K562 (cell line): ENCODE data around the gene RPL15.

ENCODE experiments used
- CBX1 ChIP-seq: sonication (generic); IDR thresholded peaks from 2 replicates; pipeline ENCODE4 v1.6.1; 2016; ENCODE audit warnings: antibody characterized with exemption, low read depth, mild to moderate bottlenecking
- CEBPB ChIP-seq: fragments of 450-650 bp; IDR thresholded peaks from 2 replicates; pipeline ENCODE4 v1.6.1; 2016; ENCODE audit warnings: missing genetic modification characterization, missing compliant biosample characterization
- CTCF ChIP-seq, 3 experiments: IDR thresholded peaks in 2 of 3; conservative IDR thresholded peaks in 1 of 3; 2 replicates each; pipeline ENCODE4 v1.5.1; 2011 to 2012; ENCODE audit warnings: low read length in 3 of 3, mild to moderate bottlenecking in 3 of 3, control low read depth in 2 of 3, improper control_type of control experiment in 1 of 3, inconsistent platforms in 1 of 3, low read depth in 1 of 3, mixed read lengths in 1 of 3, moderate library complexity in 1 of 3; ENCODE audit not compliant: insufficient read depth in 2 of 3
- MTA3 ChIP-seq: fragments of 450-650 bp; formaldehyde crosslinking; IDR thresholded peaks from 2 replicates; pipeline ENCODE4 v1.6.1; 2017; ENCODE audit warnings: mild to moderate bottlenecking, borderline replicate concordance
- U2AF2 ChIP-seq: fragments of 200-400 bp; formaldehyde crosslinking; optimal IDR thresholded peaks from 2 replicates; pipeline ENCODE3; 2017; ENCODE audit warnings: low read depth, mild to moderate bottlenecking, low read length

GRCh38 chr3:23921052-23921511, 4.2 kb downstream of the RPL15 start:
- TF ChIP-seq CBX1 (no peak), CTCF (IDR thresholded peaks at IDR 0.05 in 2 of 3, conservative IDR thresholded peaks at IDR 0.05 in 1 of 3; ENCODE audit: insufficient read depth in 2 of 3, low read depth in 1 of 3, low read length in 3 of 3) (no peak), CEBPB (tag) (no peak), U2AF2 (no peak), MTA3 (no peak)
